ENCODE results near the gene HNRNPA3.

The HNRNPA3 gene

DNA sequence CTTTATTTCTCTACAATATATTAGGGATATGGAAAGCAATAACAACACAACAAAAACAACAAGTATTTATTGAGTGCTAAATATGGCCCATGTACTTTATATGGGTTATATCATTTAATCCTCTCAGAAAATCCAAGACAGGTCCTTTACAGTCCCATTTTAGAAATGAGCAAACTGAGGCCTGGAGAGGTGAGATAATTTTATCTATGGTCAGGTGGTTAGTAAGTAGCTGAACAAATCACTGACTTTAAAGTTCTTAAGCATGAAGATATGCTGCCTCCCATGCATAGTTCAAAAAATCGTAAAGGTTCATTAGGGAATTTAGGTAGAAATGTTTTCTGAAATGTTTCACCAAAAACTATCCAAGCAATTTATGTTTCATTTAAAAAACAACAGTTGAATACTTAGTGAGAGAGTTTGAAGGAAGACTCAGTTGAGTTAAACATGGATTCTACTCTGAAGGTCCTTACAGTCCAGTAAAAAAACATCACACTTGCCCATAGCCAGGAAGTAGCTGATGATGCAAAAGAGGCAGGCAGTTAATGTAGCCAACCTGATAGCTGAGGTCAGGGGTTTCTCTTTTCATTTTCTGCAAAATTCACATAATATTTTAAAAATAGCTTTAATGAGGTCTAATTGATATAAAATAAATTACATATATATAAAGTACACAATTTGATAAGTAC lies 59.5 kb downstream of the HNRNPA3 start:
- H3K79me2 ChIP-seq (ENCODE audit: control insufficient read depth, low read length), result no peaks in the 10 kb centered on the region

DNA sequence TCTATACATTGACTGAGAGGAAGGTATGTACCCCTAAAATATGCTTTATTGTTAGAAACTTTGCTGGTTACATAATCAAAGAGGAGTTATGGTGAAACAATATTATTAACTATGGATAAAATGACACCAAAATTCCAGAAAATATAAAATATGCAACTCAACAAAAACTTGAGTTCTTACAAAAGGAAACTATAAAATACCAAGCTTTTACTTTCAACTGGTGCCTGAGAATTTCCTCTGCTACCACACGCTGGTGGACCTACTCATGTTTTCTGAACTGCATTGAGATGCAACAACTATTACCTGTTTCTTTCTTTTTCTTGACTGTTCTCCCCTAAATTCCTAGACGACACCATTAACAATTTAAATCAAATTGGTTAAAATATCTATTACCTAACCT lies 60.2 kb downstream of the HNRNPA3 start:
- H3F3A ChIP-seq (ENCODE audit: control insufficient read depth, insufficient read depth), result no peaks in the 10 kb centered on the region
- no peaks in the 10 kb centered on the region for H3K4me1 ChIP-seq (ENCODE audit: control insufficient read depth, low read length)
- no peaks in the 10 kb centered on the region for H4K20me1 ChIP-seq (ENCODE audit: control insufficient read depth, insufficient read depth, low read depth, low read length)
- TF ChIP-seq EZH2phosphoT487 (IDR thresholded peaks at IDR 0.05; ENCODE audit: borderline replicate concordance, low read length), result no peak
- TF ChIP-seq, protein P1, sequence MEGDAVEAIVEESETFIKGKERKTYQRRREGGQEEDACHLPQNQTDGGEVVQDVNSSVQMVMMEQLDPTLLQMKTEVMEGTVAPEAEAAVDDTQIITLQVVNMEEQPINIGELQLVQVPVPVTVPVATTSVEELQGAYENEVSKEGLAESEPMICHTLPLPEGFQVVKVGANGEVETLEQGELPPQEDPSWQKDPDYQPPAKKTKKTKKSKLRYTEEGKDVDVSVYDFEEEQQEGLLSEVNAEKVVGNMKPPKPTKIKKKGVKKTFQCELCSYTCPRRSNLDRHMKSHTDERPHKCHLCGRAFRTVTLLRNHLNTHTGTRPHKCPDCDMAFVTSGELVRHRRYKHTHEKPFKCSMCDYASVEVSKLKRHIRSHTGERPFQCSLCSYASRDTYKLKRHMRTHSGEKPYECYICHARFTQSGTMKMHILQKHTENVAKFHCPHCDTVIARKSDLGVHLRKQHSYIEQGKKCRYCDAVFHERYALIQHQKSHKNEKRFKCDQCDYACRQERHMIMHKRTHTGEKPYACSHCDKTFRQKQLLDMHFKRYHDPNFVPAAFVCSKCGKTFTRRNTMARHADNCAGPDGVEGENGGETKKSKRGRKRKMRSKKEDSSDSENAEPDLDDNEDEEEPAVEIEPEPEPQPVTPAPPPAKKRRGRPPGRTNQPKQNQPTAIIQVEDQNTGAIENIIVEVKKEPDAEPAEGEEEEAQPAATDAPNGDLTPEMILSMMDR (IDR thresholded peaks at IDR 0.05; ENCODE audit: low read depth, low read length, poor library complexity, severe bottlenecking), result no peak
- no peaks in the 10 kb centered on the region for H3K79me2 ChIP-seq (ENCODE audit: control insufficient read depth, low read length)
- no peak overlapping the region for H3K4me2 ChIP-seq (ENCODE audit: low read length)
- no peaks in the 10 kb centered on the region for H3K9me3 ChIP-seq (ENCODE audit: control insufficient read depth, insufficient read depth, low read length)
- no peak overlapping the region for H3K4me3 ChIP-seq (ENCODE audit: low read length)
- H3K36me3 ChIP-seq (ENCODE audit: control insufficient read depth, low read length), result no peaks in the 10 kb centered on the region
- H3K27me3 ChIP-seq (ENCODE audit: control insufficient read depth, low read length), result no peaks in the 10 kb centered on the region
- H3K27ac ChIP-seq (ENCODE audit: low read depth, low read length), result no peak overlapping the region
- H3K9me2 ChIP-seq (replicated peaks; ENCODE audit: control insufficient read depth, low read length), result no peaks in the 10 kb centered on the region

More for the DNA sequence above, 59.5 kb downstream of the HNRNPA3 start:
- no peak overlapping the region for H3K4me2 ChIP-seq (ENCODE audit: low read length)
- no peaks in the 10 kb centered on the region for H3K4me1 ChIP-seq (ENCODE audit: control insufficient read depth, low read length)
- H3K4me3 ChIP-seq (ENCODE audit: low read length), result no peak overlapping the region
- H4K20me1 ChIP-seq (ENCODE audit: control insufficient read depth, insufficient read depth, low read depth, low read length), result no peaks in the 10 kb centered on the region
- no peaks in the 10 kb centered on the region for H3K27me3 ChIP-seq (ENCODE audit: control insufficient read depth, low read length)
- TF ChIP-seq, protein P1 (IDR thresholded peaks at IDR 0.05; ENCODE audit: low read depth, low read length, poor library complexity, severe bottlenecking), result no peak
- no peaks in the 10 kb centered on the region for H3K9me2 ChIP-seq (replicated peaks; ENCODE audit: control insufficient read depth, low read length)
- no peak overlapping the region for H3K27ac ChIP-seq (ENCODE audit: low read depth, low read length)
- H3K9me3 ChIP-seq (ENCODE audit: control insufficient read depth, insufficient read depth, low read length), result no peaks in the 10 kb centered on the region
- H3F3A ChIP-seq (ENCODE audit: control insufficient read depth, insufficient read depth), result no peaks in the 10 kb centered on the region
- H3K36me3 ChIP-seq (ENCODE audit: control insufficient read depth, low read length), result no peaks in the 10 kb centered on the region

DNA sequence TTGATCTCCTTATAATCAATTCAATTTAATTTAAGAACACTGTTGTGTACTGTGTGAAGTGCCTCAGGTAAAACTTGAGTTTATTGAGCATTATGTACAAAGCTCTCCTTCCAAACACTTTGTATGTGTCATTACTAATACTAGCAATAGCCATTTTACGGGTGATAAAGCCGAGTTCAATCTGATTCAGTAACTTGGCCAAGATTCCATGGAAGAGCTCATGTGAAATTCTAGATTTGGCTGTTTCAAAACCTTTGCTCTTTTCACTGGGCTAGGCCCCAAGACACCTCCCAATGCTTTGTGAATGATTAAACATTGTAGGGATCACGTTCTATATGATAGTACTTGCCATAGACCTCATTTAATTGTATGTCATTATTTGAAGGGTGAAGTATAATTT lies 60.8 kb downstream of the HNRNPA3 start:
- Histone ChIP-seq H4K20me1 (ENCODE audit: control insufficient read depth, insufficient read depth, low read depth, low read length) (no peaks in the 10 kb centered on the region), H3K27ac (ENCODE audit: low read depth, low read length) (no peak overlapping the region), H3K9me2 (replicated peaks; ENCODE audit: control insufficient read depth, low read length) (no peaks in the 10 kb centered on the region), H3K36me3 (ENCODE audit: control insufficient read depth, low read length) (no peaks in the 10 kb centered on the region), H3K4me2 (ENCODE audit: low read length) (no peak overlapping the region), H3K4me1 (ENCODE audit: control insufficient read depth, low read length) (no peaks in the 10 kb centered on the region), H3F3A (ENCODE audit: control insufficient read depth, insufficient read depth) (no peaks in the 10 kb centered on the region), H3K9me3 (ENCODE audit: control insufficient read depth, insufficient read depth, low read length) (no peaks in the 10 kb centered on the region), H3K79me2 (ENCODE audit: control insufficient read depth, low read length) (no peaks in the 10 kb centered on the region), H3K27me3 (ENCODE audit: control insufficient read depth, low read length) (no peaks in the 10 kb centered on the region), H3K4me3 (ENCODE audit: low read length) (no peak overlapping the region)
- TF ChIP-seq EZH2phosphoT487 (IDR thresholded peaks at IDR 0.05; ENCODE audit: borderline replicate concordance, low read length), result no peak
- TF ChIP-seq, protein P1 (IDR thresholded peaks at IDR 0.05; ENCODE audit: low read depth, low read length, poor library complexity, severe bottlenecking), result no peak
